C1 segment of cervical spinal cord (tissue), 14 donors: ENCODE data around the gene IMPG2.

ENCODE experiments used
- DNase-seq, 14 donors: peaks; one replicate each; lab custom pipeline; 2025; lab: John Stamatoyannopoulos, UW

IMPG2 gene

GRCh38 chr3:101273608-101274007 lies 46.8 kb downstream of the IMPG2 start:
- no peak for DNase-seq

- DNase-seq = no peak
Measured at GRCh38 chr3:101273156-101273555, 47.2 kb downstream of the IMPG2 start.

- no peak for DNase-seq
Measured at GRCh38 chr3:101271728-101272127, 48.6 kb downstream of the IMPG2 start.

GRCh38 chr3:101270149-101270548 lies 50.2 kb downstream of the IMPG2 start:
- no peak for DNase-seq

GRCh38 chr3:101268971-101269671 lies 51.3 kb downstream of the IMPG2 start:
- no peak for DNase-seq

GRCh38 chr3:101268141-101268540 lies 52.2 kb downstream of the IMPG2 start:
- no peak for DNase-seq

- no peak for DNase-seq
Measured at GRCh38 chr3:101266566-101266965, 53.8 kb downstream of the IMPG2 start.

- DNase-seq = no peak
Measured at GRCh38 chr3:101266071-101266470, 54.3 kb downstream of the IMPG2 start.

GRCh38 chr3:101262393-101263240 lies 57.8 kb downstream of the IMPG2 start:
- DNase-seq = no peak

- no peak for DNase-seq
Measured at GRCh38 chr3:101261506-101261905, 58.9 kb downstream of the IMPG2 start.

- DNase-seq = no peak
Measured at GRCh38 chr3:101259485-101260341, 60.7 kb downstream of the IMPG2 start.

- DNase-seq = no peak
Measured at GRCh38 chr3:101256511-101256910, 63.9 kb downstream of the IMPG2 start.

- no peak for DNase-seq
Measured at GRCh38 chr3:101255441-101255840, 64.9 kb downstream of the IMPG2 start.

- no peak for DNase-seq
Measured at GRCh38 chr3:101253396-101253795, 67.0 kb downstream of the IMPG2 start.

- no peak for DNase-seq
Measured at GRCh38 chr3:101252945-101253344, 67.4 kb downstream of the IMPG2 start.

- DNase-seq = no peak
Measured at GRCh38 chr3:101252307-101252706, 68.1 kb downstream of the IMPG2 start.

GRCh38 chr3:101251441-101251840 lies 68.9 kb downstream of the IMPG2 start:
- DNase-seq = no peak

- DNase-seq = no peak
Measured at GRCh38 chr3:101249522-101249921, 70.9 kb downstream of the IMPG2 start.

- no peak for DNase-seq
Measured at GRCh38 chr3:101248736-101249135, 71.6 kb downstream of the IMPG2 start.

- DNase-seq = no peak
Measured at GRCh38 chr3:101244212-101244575, 76.2 kb downstream of the IMPG2 start.

- no peak for DNase-seq
Measured at GRCh38 chr3:101243285-101244211, 76.8 kb downstream of the IMPG2 start.
